ENCODE results near the gene RAB11FIP3. TPM values are rescaled to one million over a fixed set of nuclear protein-coding genes. Genes with fewer than 3 reads are reported as not detected.
"Not testable (repeated sequence)": the region's sequence is repeated elsewhere in the genome, so short reads cannot be mapped to it uniquely, and the experiment has no call there.

RAB11FIP3 gene
- total RNA-seq, 1 experiment from 2014 or later, result 37.5 TPM

DNA sequence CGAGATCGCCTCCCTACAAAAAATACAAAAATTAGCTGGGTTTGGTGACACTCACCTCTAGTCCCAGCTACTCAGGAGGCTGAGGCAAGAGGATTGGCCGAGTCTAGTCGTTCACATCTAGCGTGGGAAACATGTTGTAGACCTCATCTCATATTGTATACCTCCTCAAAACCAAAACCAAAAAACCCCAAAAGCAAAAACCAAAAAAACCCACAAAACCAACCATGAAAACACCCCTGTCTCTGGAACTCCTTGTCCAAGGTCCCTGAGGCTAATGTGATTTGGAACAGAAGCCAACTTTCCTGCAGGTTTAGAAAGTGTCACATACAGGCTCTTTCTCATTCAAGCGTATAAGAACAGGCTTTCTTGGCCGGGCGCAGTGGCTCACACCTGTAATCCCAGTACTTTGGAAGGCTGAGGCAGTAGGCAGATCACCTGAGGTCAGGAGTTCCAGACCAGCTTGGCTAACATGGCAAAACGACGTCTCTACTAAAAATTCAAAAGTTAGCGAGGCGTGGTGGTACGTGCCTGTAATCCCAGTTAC, 29.0 kb downstream of the RAB11FIP3 start:
- in situ Hi-C loops (cut with HindIII; ENCODE audit: low pct_unique_long_range_greater_than_20kb, low sequenced_read_pairs), result no loop called here
- no peak for DNase-seq (ENCODE audit: low read depth)

DNA sequence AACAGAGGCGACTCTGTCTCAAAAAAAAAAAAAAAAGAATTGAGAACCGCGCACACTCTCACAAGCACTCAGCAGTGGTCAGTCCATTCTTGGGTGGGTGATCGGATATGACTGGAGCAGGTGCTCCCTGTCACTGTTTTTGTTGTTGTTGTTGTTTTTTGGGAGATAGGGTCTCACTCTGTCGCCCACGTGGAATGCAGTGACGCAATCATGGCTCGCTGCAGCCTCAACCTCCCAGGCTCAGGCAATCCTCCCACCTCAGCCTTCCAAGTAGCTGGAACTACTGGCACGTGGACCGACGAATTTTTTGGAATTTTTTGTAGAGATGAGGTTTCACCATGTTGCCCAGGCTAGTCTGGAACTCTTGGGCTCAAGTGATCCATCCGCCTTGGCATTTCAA, 30.0 kb downstream of the RAB11FIP3 start:
- DNase-seq (ENCODE audit: low read depth), result no peak
- in situ Hi-C loops (cut with HindIII; ENCODE audit: low pct_unique_long_range_greater_than_20kb, low sequenced_read_pairs), result no loop called here

DNA sequence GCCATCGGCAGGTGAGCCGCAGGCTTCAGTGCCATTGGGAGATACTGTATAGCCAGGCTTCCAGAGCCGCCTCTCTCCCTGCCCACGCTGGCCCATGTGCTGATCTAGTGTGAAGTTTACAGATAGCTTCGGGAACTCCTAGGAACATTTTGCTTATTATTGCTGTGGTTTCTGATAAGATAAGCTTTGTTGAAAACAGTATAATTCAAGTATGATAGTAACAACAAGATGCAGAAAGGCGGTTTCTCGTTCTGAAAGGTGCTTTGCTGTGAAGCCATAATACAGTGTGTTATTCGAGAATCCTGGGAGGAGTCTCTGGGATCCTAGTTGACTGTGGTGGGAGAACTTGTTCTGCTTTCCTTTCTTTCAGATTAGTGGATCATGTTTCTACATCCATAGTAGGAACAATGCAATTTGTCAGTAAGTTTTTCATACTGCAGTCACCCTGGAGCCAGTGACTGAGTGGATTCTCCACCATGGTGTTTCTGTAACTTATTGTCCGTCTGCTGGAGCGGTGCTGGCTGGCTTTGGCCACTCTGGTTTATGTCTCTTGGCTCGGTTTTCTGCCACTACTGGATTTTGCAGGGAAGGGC, 31.5 kb downstream of the RAB11FIP3 start:
- DNase-seq (ENCODE audit: low read depth), result no peak

DNA sequence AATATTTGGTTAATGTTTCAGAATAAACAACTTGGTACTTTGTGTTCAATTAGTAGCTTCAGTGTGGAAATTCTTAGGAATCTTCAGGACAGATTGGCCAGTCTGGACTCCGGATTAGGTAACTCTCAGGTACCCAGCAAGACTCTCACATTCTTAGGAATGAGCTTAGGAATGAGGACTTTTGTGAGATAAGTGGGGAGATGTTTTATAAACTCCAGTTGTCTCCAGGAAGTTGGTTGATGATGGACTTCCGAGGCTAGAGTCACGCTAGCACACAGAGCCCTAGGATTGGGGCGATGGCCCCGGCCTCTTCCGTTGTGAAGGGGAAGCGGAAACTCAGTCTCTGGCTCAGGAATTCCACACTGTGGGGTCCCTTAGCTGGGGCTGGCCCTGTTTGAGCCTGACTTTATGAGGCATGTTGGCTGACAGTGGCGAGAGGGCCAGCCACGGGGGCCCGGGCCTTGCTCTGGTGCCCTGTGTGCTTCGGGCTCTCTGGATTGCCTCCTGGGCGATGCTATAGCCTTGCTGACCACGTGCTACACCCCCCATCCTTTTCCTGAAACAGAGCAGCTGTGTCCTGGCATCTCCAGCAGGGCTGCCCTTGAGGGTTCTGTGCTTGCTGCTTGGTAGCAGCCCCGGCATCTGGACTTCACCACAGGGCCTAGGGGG, 32.4 kb downstream of the RAB11FIP3 start:
- in situ Hi-C loops (cut with HindIII; ENCODE audit: low pct_unique_long_range_greater_than_20kb, low sequenced_read_pairs), result no loop called here
- DNase-seq (ENCODE audit: low read depth), result peak; percentile 31

More for the DNA sequence above, 31.5 kb downstream of the RAB11FIP3 start:
- in situ Hi-C loops (cut with HindIII; ENCODE audit: low pct_unique_long_range_greater_than_20kb, low sequenced_read_pairs), result no loop called here

DNA sequence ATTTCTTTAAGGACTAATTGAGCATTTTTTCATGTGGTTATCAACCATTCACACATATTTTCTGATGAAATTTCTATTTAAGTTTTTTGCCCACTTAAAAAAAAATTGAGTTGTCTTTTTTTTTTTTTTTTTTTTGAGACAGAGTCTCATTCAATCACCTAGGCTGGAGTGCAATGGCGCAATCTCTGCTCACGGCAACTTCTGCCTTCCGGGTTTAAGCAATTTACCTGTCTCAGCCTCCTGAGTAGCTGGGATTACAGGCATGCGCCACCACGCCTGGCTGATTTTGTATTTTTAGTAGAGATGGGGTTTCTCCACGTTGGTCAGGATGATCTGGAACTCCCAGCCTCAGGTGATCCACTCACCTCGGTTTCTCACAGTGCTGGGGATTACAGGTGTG, 34.3 kb downstream of the RAB11FIP3 start:
- no peak for DNase-seq (ENCODE audit: low read depth)
- in situ Hi-C loops (cut with HindIII; ENCODE audit: low pct_unique_long_range_greater_than_20kb, low sequenced_read_pairs), result no loop called here

DNA sequence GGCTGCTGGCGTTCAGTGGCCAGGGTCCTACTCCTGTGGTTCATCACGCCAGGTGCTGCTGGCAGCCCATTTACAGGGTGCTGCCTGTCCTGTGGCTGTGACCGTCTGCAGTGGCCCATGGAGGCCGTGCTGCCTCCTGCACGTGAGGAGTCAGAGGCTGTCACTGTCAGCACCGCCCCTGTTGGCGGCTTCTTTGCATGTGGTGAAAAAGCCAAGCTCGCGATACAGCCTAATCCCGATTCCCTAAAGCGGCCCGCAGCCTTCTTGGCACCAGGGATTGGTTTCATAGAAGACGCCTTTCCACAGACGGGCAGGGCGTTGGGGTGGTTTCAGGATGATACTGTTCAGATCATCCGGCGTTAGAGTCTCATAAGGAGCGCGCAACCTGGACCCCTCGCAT, 35.3 kb downstream of the RAB11FIP3 start:
- in situ Hi-C loops (cut with HindIII; ENCODE audit: low pct_unique_long_range_greater_than_20kb, low sequenced_read_pairs), result no loop called here
- no peak for DNase-seq (ENCODE audit: low read depth)

DNA sequence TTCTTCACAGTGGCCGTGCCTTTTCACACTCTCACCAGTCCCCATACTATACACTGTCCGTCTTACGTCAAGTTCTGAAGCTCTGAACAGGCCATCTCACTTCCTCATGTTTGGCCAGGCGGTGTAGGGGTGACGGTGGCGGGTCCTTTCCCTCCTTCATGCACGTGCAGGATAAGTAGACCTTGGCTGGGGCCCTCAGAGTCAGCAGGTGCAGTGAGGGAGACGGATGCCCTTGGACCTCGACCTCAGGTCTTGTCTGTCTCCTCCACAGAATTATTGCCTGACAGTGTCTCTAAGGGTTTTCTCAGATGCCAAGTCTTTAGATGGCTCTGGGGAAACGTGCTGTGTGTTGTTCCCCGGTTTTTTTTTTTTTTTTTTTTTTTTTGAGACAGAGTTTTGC, 37.6 kb downstream of the RAB11FIP3 start:
- DNase-seq (ENCODE audit: low read depth), result no peak
- in situ Hi-C loops (cut with HindIII; ENCODE audit: low pct_unique_long_range_greater_than_20kb, low sequenced_read_pairs), result no loop called here

DNA sequence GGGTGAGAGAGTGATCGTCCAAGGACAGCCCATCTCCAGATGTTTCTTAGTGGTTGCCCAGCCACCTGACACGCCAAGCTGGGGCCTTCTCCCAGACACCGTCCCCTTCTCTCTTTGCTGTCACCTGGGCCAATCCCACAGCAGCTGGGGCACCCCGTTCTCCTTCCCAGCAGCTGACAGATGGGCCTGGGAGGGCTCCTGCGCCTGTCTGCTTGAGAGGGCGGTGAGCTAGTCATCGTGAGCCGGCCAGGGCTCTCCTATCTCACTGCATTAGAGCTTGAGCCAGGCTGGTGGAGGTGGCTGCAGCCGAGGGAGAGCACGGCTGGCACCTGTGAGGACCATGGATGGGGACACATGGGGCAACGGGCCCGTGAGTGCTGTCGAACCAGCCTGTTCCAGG, 41.2 kb downstream of the RAB11FIP3 start:
- in situ Hi-C loops (cut with HindIII; ENCODE audit: low pct_unique_long_range_greater_than_20kb, low sequenced_read_pairs), result no loop called here

DNA sequence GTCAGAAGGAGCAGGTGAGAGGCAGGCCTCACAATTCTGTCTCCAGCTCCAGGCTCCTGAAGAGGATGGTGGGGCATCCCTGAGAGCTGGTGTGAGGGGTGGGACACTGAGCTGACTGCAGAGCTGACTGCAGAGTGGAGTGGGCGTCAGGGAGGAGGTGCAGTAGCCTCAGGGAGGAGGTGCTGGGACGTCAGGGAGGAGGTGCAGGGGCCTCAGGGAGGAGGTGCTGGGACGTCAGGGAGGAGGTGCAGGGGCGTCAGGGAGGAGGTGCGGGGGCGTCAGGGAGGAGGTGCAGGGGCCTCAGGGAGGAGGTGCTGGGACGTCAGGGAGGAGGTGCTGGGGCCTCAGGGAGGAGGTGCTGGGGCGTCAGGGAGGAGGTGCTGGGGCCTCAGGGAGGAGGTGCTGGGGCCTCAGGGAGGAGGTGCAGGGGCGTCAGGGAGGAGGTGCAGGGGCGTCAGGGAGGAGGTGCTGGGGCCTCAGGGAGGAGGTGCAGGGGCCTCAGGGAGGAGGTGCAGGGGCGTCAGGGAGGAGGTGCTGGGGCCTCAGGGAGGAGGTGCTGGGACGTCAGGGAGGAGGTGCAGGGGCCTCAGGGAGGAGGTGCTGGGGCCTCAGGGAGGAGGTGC, 41.9 kb downstream of the RAB11FIP3 start:
- DNase-seq (ENCODE audit: low read depth); in situ Hi-C loops (cut with HindIII; ENCODE audit: low pct_unique_long_range_greater_than_20kb, low sequenced_read_pairs): not testable (repeated sequence)

More for the DNA sequence above, 41.2 kb downstream of the RAB11FIP3 start:
- no peak for DNase-seq (ENCODE audit: low read depth)

DNA sequence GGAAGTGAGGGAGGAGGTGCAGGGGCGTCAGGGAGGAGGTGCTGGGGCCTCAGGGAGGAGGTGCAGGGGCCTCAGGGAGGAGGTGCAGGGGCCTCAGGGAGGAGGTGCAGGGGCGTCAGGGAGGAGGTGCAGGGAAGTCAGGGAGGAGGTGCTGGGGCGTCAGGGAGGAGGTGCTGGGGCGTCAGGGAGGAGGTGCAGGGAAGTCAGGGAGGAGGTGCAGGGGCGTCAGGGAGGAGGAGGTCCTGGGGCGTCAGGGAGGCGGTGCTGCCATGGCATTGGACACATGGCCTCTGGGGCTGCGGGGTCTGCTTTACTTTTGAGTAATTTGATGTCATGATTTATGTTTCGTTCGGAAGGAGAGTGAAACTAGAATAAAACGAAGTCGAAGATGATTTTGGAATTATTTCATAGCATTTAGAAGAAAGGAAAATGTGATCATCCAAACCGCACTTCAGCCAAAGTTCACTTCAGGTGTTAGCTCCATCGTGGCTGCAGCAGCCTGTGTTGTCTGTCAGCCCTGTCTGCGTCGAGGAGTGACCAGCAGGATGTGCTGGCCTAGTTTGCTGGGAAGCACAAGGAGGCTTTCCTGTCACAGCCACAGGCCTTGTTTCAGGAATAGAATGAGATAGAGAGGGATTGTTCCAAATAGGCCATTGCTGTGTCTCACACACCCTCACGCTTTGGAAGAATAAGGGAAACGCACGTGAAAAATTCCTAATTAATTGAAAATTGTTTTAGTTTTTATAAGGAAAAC, 42.8 kb downstream of the RAB11FIP3 start:
- in situ Hi-C loops (cut with HindIII; ENCODE audit: low pct_unique_long_range_greater_than_20kb, low sequenced_read_pairs), result no loop called here

DNA sequence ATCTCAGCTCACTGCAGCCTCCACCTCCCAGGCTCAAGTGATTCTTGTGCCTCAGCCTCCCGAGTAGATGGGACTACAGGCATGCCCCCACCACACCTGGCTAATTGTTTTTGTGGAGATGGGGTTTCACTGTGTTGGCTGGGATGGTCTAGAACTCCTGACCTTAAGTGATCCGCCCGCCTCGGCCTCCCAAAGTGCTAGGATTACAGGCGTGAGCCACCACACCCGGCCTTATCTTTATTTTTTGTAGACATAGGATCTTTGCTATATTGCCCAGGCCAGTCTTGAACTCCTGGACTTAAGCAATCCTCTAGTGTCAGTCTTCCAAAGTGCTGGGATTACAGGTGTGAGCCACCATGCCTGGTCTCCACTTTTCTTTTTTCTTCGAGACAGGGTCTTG, 44.0 kb downstream of the RAB11FIP3 start:
- in situ Hi-C loops (cut with HindIII; ENCODE audit: low pct_unique_long_range_greater_than_20kb, low sequenced_read_pairs); DNase-seq (ENCODE audit: low read depth): not testable (repeated sequence)

More for the DNA sequence above, 42.8 kb downstream of the RAB11FIP3 start:
- no peak for DNase-seq (ENCODE audit: low read depth)

DNA sequence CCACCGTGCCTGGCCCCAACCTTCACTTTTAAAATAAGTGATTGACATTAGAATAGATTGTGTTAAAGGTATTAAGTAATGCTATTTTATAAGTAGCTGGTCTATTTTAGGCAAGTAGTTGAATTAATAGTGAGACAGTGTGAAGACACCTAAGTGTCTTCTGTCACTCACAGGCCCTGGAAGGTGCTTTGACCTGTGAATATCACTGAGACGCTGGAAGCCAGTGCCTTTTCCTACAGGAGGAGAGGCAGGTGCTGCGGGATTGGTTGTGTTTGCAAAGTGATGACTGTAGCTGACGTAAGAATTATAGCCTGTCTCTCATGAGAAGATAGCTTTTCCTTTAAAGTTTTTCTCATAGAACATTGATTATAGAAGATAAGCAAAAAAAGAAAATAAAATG, 45.0 kb downstream of the RAB11FIP3 start:
- no peak for DNase-seq (ENCODE audit: low read depth)
- in situ Hi-C loops (cut with HindIII; ENCODE audit: low pct_unique_long_range_greater_than_20kb, low sequenced_read_pairs), result no loop called here

DNA sequence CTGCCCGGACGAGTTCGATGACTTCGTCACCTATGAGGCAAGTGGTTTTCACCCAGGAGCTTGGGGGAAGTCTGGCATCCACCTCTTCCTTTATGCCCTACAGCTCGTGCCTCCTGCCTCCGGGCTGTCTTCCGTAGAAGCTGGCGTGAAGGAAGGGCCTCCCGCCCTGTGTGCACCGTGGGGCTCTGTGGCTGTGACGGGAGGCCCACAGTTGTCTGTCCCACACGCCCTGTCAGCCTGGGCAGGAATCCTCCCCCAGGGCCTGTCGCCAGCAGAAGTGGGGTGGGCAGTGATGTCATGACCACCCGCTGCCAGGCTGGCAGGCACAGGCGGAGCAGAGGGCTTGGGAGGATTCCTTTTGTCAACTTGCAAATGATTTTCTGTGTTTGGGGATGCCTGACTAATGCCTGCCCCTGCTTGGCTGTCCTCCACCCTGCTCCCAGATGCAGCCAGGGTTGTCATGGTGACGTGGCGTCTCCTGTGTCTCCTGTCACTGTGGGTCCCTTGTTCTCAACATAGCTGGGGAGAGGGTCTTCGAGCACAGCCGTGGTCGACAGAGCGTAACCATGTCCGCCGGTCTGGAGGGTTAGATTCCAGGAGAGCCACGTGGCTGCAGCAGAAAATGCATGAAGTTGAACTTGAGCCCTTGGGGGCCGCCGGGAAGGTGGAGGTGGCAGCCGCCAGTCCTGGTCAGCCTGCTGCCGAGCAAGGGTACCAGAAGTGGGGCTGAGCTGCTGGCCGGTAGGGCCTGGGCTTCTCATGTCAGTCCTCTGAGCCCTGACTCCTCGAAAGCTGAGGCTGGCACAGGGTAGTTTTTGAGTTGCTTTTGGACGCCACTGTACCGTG, 46.1 kb downstream of the RAB11FIP3 start:
- in situ Hi-C loops (cut with HindIII; ENCODE audit: low pct_unique_long_range_greater_than_20kb, low sequenced_read_pairs), result no loop called here
- peak; percentile 71 for DNase-seq (ENCODE audit: low read depth)

DNA sequence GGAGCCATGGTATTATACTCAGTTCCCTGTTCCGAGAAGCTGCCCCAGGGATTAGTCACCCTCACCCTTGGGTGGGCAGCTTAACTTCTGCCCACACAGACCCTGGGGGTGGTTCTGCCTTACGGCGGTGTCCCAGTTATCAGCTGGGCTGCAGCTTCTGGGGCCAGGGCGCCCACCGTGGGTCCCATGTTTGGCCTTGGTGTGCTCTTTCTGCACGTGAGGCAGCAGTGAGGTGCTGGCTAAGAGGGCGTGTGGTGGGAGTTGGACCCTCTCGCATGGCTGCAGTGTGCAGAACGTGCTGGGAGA, 46.7 kb downstream of the RAB11FIP3 start:
- in situ Hi-C loops (cut with HindIII; ENCODE audit: low pct_unique_long_range_greater_than_20kb, low sequenced_read_pairs), result no loop called here
- no peak for DNase-seq (ENCODE audit: low read depth)

DNA sequence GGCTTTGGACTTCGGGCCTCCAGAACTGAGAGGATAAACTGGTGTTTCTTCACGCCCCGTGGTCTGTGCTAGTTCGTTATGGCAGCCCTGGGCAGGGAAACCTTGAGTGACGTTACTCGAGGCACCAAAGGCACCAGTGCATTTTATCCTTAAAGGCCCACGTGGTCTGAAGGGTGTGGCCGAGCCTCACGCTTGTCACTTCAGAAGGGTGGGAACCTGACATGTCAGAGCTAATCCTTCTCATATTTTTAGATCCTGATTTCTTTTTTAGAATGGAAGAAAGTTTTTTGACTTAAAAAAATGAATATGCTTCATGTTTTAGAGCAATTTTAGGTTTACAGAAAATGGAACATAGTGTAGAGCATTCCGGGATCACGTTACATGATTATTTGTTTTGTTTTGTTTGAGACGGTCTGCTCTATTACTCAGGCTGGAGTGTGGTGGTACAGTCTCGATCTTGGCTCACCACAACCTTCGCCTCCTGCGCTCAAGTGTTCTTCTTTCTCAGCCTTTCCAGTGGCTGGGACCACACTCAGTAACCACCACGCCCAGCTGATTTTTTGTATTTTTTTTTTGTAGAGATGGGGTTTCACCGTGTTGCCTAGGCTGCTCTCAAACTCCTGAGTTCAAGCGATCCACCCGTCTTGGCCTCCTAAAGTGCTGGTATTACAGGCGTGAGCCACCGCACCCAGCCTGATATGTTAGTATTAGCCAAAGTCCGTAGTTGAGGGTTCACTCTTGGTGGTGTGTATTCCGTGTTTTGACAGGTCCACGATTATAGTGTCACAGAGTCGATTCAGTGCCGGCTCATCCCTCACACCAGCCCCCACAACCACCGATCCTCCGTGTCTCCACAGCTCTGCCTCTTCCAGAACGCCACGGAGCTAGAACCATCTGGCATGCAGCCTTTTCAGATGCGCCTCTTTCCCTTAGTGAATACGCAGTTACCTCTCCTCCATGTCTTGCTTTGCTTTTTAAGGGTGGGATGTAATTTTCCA, 47.9 kb downstream of the RAB11FIP3 start:
- in situ Hi-C loops (cut with HindIII; ENCODE audit: low pct_unique_long_range_greater_than_20kb, low sequenced_read_pairs), result no loop called here
- DNase-seq (ENCODE audit: low read depth), result no peak

DNA sequence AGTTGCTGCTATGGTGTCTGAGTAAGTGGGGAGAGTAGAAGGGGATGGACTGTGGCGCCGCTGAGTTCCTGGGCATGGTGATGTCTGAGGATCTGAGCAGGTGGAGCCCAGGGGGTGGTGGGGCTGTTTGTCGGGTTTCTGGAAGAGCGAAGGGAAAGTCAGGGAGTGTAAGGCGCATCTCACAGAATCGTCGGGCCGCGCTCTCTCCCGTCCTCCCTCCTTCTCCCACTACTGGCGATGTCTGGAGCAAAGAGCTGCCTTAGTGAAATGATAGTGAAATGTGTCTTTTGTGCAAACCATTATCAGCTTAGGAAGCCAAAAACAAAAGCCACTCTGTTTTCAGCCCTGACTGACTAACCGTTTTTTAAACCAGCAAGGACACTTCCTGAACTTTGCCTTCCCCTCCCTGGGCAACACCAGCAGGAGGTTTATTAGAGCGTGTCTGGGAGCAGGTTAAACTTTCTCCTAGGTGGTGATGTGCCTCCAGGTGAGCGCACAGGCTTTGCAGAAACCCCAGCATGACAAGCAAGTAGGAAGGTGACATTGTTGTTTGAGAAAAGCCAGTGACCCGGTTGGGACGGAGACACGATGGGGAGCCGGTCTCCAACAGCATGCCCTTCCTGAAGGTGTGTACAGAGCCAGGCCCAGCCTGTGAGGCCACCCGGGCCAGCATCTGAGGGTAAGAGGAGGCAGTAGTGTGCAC, 49.1 kb downstream of the RAB11FIP3 start:
- in situ Hi-C loops (cut with HindIII; ENCODE audit: low pct_unique_long_range_greater_than_20kb, low sequenced_read_pairs), result no loop called here
- peak; percentile 65 for DNase-seq (ENCODE audit: low read depth)

Data from Caki2 (cell line).